Measurements from ENCODE around the gene GATA3.
"Not testable (repeated sequence)": the region's sequence is repeated elsewhere in the genome, so short reads cannot be mapped to it uniquely, and the experiment has no call there.

Gene GATA3
- 23.2 to 101 reads per million in 2 donors for total RNA-seq

GRCh38 chr10:8054494-8055407 is at the start of gene GATA3:
TSS of gene GATA3 (plus strand) at chr10:8054688. CDS start at chr10:8055656, 968 bp downstream.
- peak; percentile 79 for DNase-seq

- no peak for DNase-seq
Measured at GRCh38 chr10:8006274-8006999, 48.1 kb upstream of the GATA3 start.

GRCh38 chr10:8009031-8009430 is 45.5 kb upstream of the GATA3 start:
- DNase-seq = no peak

- DNase-seq = no peak
Measured at GRCh38 chr10:8013006-8013405, 41.5 kb upstream of the GATA3 start.

- DNase-seq = no peak
Measured at GRCh38 chr10:8013619-8014018, 40.9 kb upstream of the GATA3 start.

GRCh38 chr10:8014649-8015048 is 39.8 kb upstream of the GATA3 start:
- no peak for DNase-seq

GRCh38 chr10:8017277-8017676 is 37.2 kb upstream of the GATA3 start:
- no peak for DNase-seq

- no peak for DNase-seq
Measured at GRCh38 chr10:8023321-8023720, 31.2 kb upstream of the GATA3 start.

GRCh38 chr10:8023851-8024250 is 30.6 kb upstream of the GATA3 start:
- no peak for DNase-seq

- no peak for DNase-seq
Measured at GRCh38 chr10:8026349-8027259, 27.9 kb upstream of the GATA3 start.

GRCh38 chr10:8031211-8031610 is 23.3 kb upstream of the GATA3 start:
- DNase-seq = not testable (repeated sequence)

GRCh38 chr10:8032558-8032957 is 21.9 kb upstream of the GATA3 start:
- DNase-seq = no peak

- no peak for DNase-seq
Measured at GRCh38 chr10:8033812-8034465, 20.5 kb upstream of the GATA3 start.

- DNase-seq = no peak
Measured at GRCh38 chr10:8034466-8035005, 20.0 kb upstream of the GATA3 start.

- DNase-seq = no peak
Measured at GRCh38 chr10:8035006-8035640, 19.4 kb upstream of the GATA3 start.

GRCh38 chr10:8035641-8036470 is 18.6 kb upstream of the GATA3 start:
- no peak for DNase-seq

- DNase-seq = no peak
Measured at GRCh38 chr10:8036506-8037198, 17.8 kb upstream of the GATA3 start.

GRCh38 chr10:8037199-8037801 is 17.2 kb upstream of the GATA3 start:
- DNase-seq = no peak
